Measurements from ENCODE around the gene CHN2. TPM values are rescaled to one million over a fixed set of nuclear protein-coding genes. Genes with fewer than 3 reads are reported as not detected.
A peak's percentile ranks its signal among the peaks of the same experiment; 100 is the strongest.

CHN2 gene
- total RNA-seq, 4 donors from 2014 or later, result 7.6 to 15.3 (median 10.0) TPM

- H3K9me3 ChIP-seq, result no peaks in the 10 kb centered on the region
- WGBS, 2 donors (ENCODE audit: low coverage in 1 of 2), result 100% methylated on average over 1 to 2 of the region's 2 CpGs
- H3K4me3 ChIP-seq, result no peak overlapping the region
- H3K27ac ChIP-seq, result no peak overlapping the region
- TF ChIP-seq EP300 (IDR thresholded peaks at IDR 0.05), result no peak
- no peak for TF ChIP-seq POLR2AphosphoS5 (IDR thresholded peaks at IDR 0.05)
- no peak for TF ChIP-seq CTCF (IDR thresholded peaks at IDR 0.05)
- no peak for TF ChIP-seq POLR2A (IDR thresholded peaks at IDR 0.05)
- no peaks in the 10 kb centered on the region for H3K36me3 ChIP-seq
- no peaks in the 10 kb centered on the region for H3K27me3 ChIP-seq
- peaks cover 0 to 1% (median 0%) of the 10 kb centered on the region in 3 donors for H3K4me1 ChIP-seq
- ATAC-seq, result no peak
Measured at GRCh38 chr7:29184599-29184998, 10.0 kb upstream of the CHN2 start.

GRCh38 chr7:29185613-29186012, 9.0 kb upstream of the CHN2 start:
- Histone ChIP-seq H3K36me3 (no peaks in the 10 kb centered on the region), H3K9me3 (no peaks in the 10 kb centered on the region), H3K27ac (no peak overlapping the region), H3K4me1 (peaks cover 0 to 6% (median 0%) of the 10 kb centered on the region in 3 donors), H3K4me3 (no peak overlapping the region), H3K27me3 (no peaks in the 10 kb centered on the region)
- TF ChIP-seq POLR2AphosphoS5 (IDR thresholded peaks at IDR 0.05) (no peak), EP300 (IDR thresholded peaks at IDR 0.05) (no peak), POLR2A (IDR thresholded peaks at IDR 0.05) (no peak), CTCF (IDR thresholded peaks at IDR 0.05) (no peak)
- WGBS, 2 donors (ENCODE audit: low coverage in 1 of 2), result 83 to 89% methylated on average over 6 of the region's 6 CpGs
- no peak for ATAC-seq

DNA sequence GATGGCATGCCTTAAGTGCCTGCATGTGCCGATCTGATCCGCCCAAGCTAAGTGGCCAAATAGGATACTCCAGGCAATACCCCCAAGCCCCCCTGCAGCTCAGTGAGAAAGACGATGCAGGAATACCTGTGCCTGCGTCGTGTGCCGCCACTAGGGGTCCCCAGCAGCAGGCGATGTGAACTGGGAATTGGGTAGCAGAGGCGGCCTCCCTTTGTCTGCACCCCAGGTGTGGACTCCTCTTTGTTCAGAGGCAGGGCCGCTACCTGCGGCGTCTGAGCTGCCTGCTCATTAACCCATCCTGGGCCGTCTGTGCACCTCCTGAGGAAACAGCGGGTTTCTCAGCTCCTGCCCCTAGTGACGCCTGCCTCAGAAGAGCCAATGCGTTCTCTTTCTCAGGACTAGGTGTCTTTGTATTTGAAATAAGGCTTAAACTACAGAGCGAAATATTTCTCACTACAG, 4.8 kb upstream of the CHN2 start:
- 20 to 26% methylated on average over 1 to 10 of the region's 16 CpGs for WGBS, 2 donors (ENCODE audit: low coverage in 1 of 2)
- TF ChIP-seq CTCF (IDR thresholded peaks at IDR 0.05), result peak; percentile 48 to 85 (median 73)
- no peak for TF ChIP-seq EP300 (IDR thresholded peaks at IDR 0.05)
- no peak for TF ChIP-seq POLR2A (IDR thresholded peaks at IDR 0.05)
- no peak for TF ChIP-seq POLR2AphosphoS5 (IDR thresholded peaks at IDR 0.05)
- ATAC-seq, result no peak
- peaks cover 31% of the 10 kb centered on the region for H3K27me3 ChIP-seq
- no peaks in the 10 kb centered on the region for H3K9me3 ChIP-seq
- H3K4me3 ChIP-seq, result no peak overlapping the region
- H3K27ac ChIP-seq, result no peak overlapping the region
- H3K36me3 ChIP-seq, result no peaks in the 10 kb centered on the region
- H3K4me1 ChIP-seq, result peaks cover 0 to 20% (median 5%) of the 10 kb centered on the region in 3 donors

- no peaks in the 10 kb centered on the region for H3K36me3 ChIP-seq
- H3K27ac ChIP-seq, result no peak overlapping the region
- TF ChIP-seq CTCF (IDR thresholded peaks at IDR 0.05), result no peak
- peaks cover 0 to 27% (median 5%) of the 10 kb centered on the region in 3 donors for H3K4me1 ChIP-seq
- H3K9me3 ChIP-seq, result no peaks in the 10 kb centered on the region
- 66 to 79% methylated on average over 5 of the region's 5 CpGs for WGBS, 2 donors (ENCODE audit: low coverage in 1 of 2)
- H3K27me3 ChIP-seq, result peaks cover 38% of the 10 kb centered on the region
- H3K4me3 ChIP-seq, result no peak overlapping the region
- ATAC-seq, result no peak
Measured at GRCh38 chr7:29190349-29191045, 4.1 kb upstream of the CHN2 start.

DNA sequence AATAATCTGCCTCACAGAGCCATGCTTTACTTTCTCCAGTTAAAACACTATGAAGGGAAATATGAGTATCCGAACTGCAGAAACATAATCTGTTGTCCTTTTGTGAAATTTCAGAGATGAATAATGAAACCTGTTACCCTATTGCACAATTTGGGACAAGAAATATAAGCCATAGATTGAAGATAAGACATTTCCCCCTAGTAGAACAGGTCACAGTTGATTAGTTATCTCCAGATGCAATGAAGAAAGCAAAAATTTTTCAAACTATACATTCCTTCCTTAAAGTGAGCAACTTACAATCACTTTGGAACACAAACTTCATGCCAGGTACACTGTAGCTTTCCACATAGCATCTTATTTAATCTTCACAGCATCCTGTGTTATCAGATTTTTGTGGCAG, 2.3 kb upstream of the CHN2 start:
- no peak overlapping the region for H3K27ac ChIP-seq
- H3K36me3 ChIP-seq, result no peaks in the 10 kb centered on the region
- H3K4me3 ChIP-seq, result no peak overlapping the region
- ATAC-seq, result no peak
- H3K9me3 ChIP-seq, result no peaks in the 10 kb centered on the region
- 93 to 100% methylated on average over 1 of the region's 1 CpG for WGBS, 2 donors (ENCODE audit: low coverage in 1 of 2)
- peaks cover 0 to 34% (median 5%) of the 10 kb centered on the region in 3 donors for H3K4me1 ChIP-seq
- peaks cover 54% of the 10 kb centered on the region for H3K27me3 ChIP-seq
- no peak for TF ChIP-seq CTCF (IDR thresholded peaks at IDR 0.05)
- TF ChIP-seq POLR2A (IDR thresholded peaks at IDR 0.05), result no peak
- TF ChIP-seq POLR2AphosphoS5 (IDR thresholded peaks at IDR 0.05), result no peak
- TF ChIP-seq EP300 (IDR thresholded peaks at IDR 0.05), result no peak
